Raji (cell line): Measurements from ENCODE around the gene PPARGC1A.

Source experiments
- POLR2A ChIP-seq: IDR thresholded peaks from 2 replicates; pipeline ENCODE4 v1.6.1; 2011; ENCODE audit warnings: low read depth, low read length, control low read depth; ENCODE audit not compliant: insufficient read depth

Gene PPARGC1A

GRCh38 chr4:23805450-23805851, 84.4 kb downstream of the PPARGC1A start:
- no peak for TF ChIP-seq POLR2A

- TF ChIP-seq POLR2A, result no peak
Observed at GRCh38 chr4:23789762-23790161, 100.1 kb downstream of the PPARGC1A start.

- TF ChIP-seq POLR2A, result no peak
Observed at GRCh38 chr4:23788460-23788859, 101.4 kb downstream of the PPARGC1A start.

- TF ChIP-seq POLR2A, result no peak
Observed at GRCh38 chr4:23788027-23788426, 101.8 kb downstream of the PPARGC1A start.

GRCh38 chr4:23782778-23783437, 106.9 kb downstream of the PPARGC1A start:
- TF ChIP-seq POLR2A, result no peak

GRCh38 chr4:23779839-23780238, 110.0 kb downstream of the PPARGC1A start:
- TF ChIP-seq POLR2A, result no peak

- no peak for TF ChIP-seq POLR2A
Observed at GRCh38 chr4:23779422-23779821, 110.4 kb downstream of the PPARGC1A start.

GRCh38 chr4:23775694-23776093, 114.2 kb downstream of the PPARGC1A start:
- no peak for TF ChIP-seq POLR2A

- no peak for TF ChIP-seq POLR2A
Observed at GRCh38 chr4:23774909-23775308, 114.9 kb downstream of the PPARGC1A start.

- TF ChIP-seq POLR2A, result no peak
Observed at GRCh38 chr4:23773884-23774636, 115.8 kb downstream of the PPARGC1A start.

- no peak for TF ChIP-seq POLR2A
Observed at GRCh38 chr4:23770011-23770410, 119.8 kb downstream of the PPARGC1A start.

GRCh38 chr4:23769406-23769805, 120.4 kb downstream of the PPARGC1A start:
- TF ChIP-seq POLR2A, result no peak

- no peak for TF ChIP-seq POLR2A
Observed at GRCh38 chr4:23768541-23768940, 121.3 kb downstream of the PPARGC1A start.

GRCh38 chr4:23766344-23766743, 123.5 kb downstream of the PPARGC1A start:
- TF ChIP-seq POLR2A, result no peak

GRCh38 chr4:23763559-23763958, 126.3 kb downstream of the PPARGC1A start:
- no peak for TF ChIP-seq POLR2A

- no peak for TF ChIP-seq POLR2A
Observed at GRCh38 chr4:23762551-23762950, 127.3 kb downstream of the PPARGC1A start.
